Vagina (tissue), 2 donors: ENCODE results near the gene AKAP6.

Source experiments
- POLR2A ChIP-seq, 2 donors: fragments of 450-650 bp; IDR thresholded peaks; one replicate each; pipeline ENCODE4 v1.6.1; 2017; ENCODE audit warnings: antibody characterized with exemption in 2 of 2, mild to moderate bottlenecking in 2 of 2, moderate library complexity in 2 of 2
- POLR2AphosphoS5 ChIP-seq, 2 donors: sonication (generic); formaldehyde crosslinking; IDR thresholded peaks; one replicate each; pipeline ENCODE4 v1.9.0; 2017; ENCODE audit warnings: antibody characterized with exemption in 2 of 2, mild to moderate bottlenecking in 2 of 2, low read depth in 1 of 2; ENCODE audit not compliant: insufficient read depth in 1 of 2

- TF ChIP-seq POLR2AphosphoS5 (IDR thresholded peaks at IDR 0.05; ENCODE audit: insufficient read depth in 1 of 2, low read depth in 1 of 2) = no peak
- TF ChIP-seq POLR2A (IDR thresholded peaks at IDR 0.05) = no peak
Observed at GRCh38 chr14:32407130-32407529, 78.0 kb downstream of the AKAP6 start.
